SK-N-SH (cell line): ENCODE data around the gene TBC1D9B. TPM values are rescaled to one million over a fixed set of nuclear protein-coding genes. Genes with fewer than 3 reads are reported as not detected.

ENCODE experiments used
- CTCF ChIA-PET: fragments of 300-600, 350-600 bp; formaldehyde crosslinking; extraction: SDS; loops from one replicate; lab custom pipeline; 2021; lab: Yijun Ruan, JAX
- POLR2A ChIA-PET: fragments of 350-600 bp; sonication (Branson Sonifier 250); formaldehyde crosslinking; extraction: SDS; loops from one replicate; lab custom pipeline; 2020; ENCODE audit warnings: antibody characterized with exemption, inconsistent platforms; lab: Yijun Ruan, JAX
- DNase-seq: peaks from one replicate; pipeline ENCODE4 v3.0.0; 2012
- H2AFZ ChIP-seq: fragments of 200-600 bp; sonication (generic); 2 replicates; pipeline ENCODE4 v1.8.1; 2016; ENCODE audit warnings: antibody characterized with exemption, mild to moderate bottlenecking, low read depth
- H3F3A ChIP-seq: fragments of 200-600 bp; sonication (generic); replicated peaks from 2 replicates; pipeline ENCODE3; 2016; ENCODE audit warnings: antibody characterized with exemption, mild to moderate bottlenecking; ENCODE audit not compliant: insufficient read depth
- H3K27ac ChIP-seq, 2 experiments: fragments of 200-500 bp in 1 of 2; fragments of 200-600 bp in 1 of 2; sonication (Bioruptor generic) in 1 of 2; sonication (generic), shearing (Covaris generic) in 1 of 2; 2 replicates each; pipeline versions ENCODE4 v1.5.1 to v1.6.1; 2014 to 2016; ENCODE audit warnings: low read depth in 2 of 2, inconsistent platforms in 1 of 2, low read length in 1 of 2, mild to moderate bottlenecking in 1 of 2, mixed read lengths in 1 of 2
- H3K27me3 ChIP-seq: fragments of 200-600 bp; sonication (generic), shearing (Covaris generic); 2 replicates; pipeline ENCODE4 v1.6.1; 2016; ENCODE audit warnings: mixed run types; ENCODE audit not compliant: insufficient read depth
- H3K36me3 ChIP-seq, 2 experiments: fragments of 200-500 bp in 1 of 2; fragments of 200-600 bp in 1 of 2; sonication (Bioruptor generic) in 1 of 2; sonication (generic) in 1 of 2; replicated peaks in 1 of 2; 2 replicates each; pipeline versions ENCODE3 to v1.5.1; 2014 to 2016; ENCODE audit warnings: low read length in 1 of 2, mild to moderate bottlenecking in 1 of 2; ENCODE audit not compliant: insufficient read depth in 2 of 2, control insufficient read depth in 1 of 2
- H3K4me1 ChIP-seq, 2 experiments: fragments of 200-500 bp in 1 of 2; fragments of 200-600 bp in 1 of 2; sonication (Bioruptor generic) in 1 of 2; sonication (generic), shearing (Covaris generic) in 1 of 2; 2 replicates each; pipeline versions ENCODE4 v1.5.1 to v1.6.1; 2014 to 2016; ENCODE audit warnings: low read depth in 1 of 2, low read length in 1 of 2, mixed run types in 1 of 2; ENCODE audit not compliant: insufficient read depth in 2 of 2, control insufficient read depth in 1 of 2
- H3K4me2 ChIP-seq: fragments of 200-600 bp; sonication (generic), shearing (Covaris generic); 2 replicates; pipeline ENCODE4 v1.6.1; 2017; ENCODE audit warnings: mixed run types
- H3K4me3 ChIP-seq, 2 experiments: fragments of 200-500 bp in 1 of 2; fragments of 200-600 bp in 1 of 2; sonication (Bioruptor generic) in 1 of 2; sonication (generic), shearing (Covaris generic) in 1 of 2; 2 replicates each; pipeline versions ENCODE4 v1.5.1 to v1.8.1; 2014 to 2016; ENCODE audit warnings: low read depth in 2 of 2, inconsistent platforms in 1 of 2, low read length in 1 of 2, mild to moderate bottlenecking in 1 of 2, mixed read lengths in 1 of 2, moderate library complexity in 1 of 2
- H3K79me2 ChIP-seq: fragments of 200-600 bp; sonication (generic); 2 replicates; pipeline ENCODE4 v1.8.1; 2017; ENCODE audit warnings: mild to moderate bottlenecking; ENCODE audit not compliant: insufficient read depth
- H3K9ac ChIP-seq: fragments of 200-600 bp; sonication (generic); 2 replicates; pipeline ENCODE4 v1.6.1; 2017; ENCODE audit warnings: mixed run types
- H3K9me2 ChIP-seq: fragments of 200-600 bp; sonication (generic); 2 replicates; pipeline ENCODE4 v1.6.1; 2017; ENCODE audit warnings: mixed run types
- H3K9me3 ChIP-seq: fragments of 200-600 bp; sonication (generic); 2 replicates; pipeline ENCODE4 v1.6.1; 2017; ENCODE audit warnings: mixed run types, mild to moderate bottlenecking, moderate library complexity
- H4K20me1 ChIP-seq: fragments of 200-600 bp; sonication (generic); 2 replicates; pipeline ENCODE4 v1.6.1; 2017; ENCODE audit warnings: mild to moderate bottlenecking, mixed run types; ENCODE audit not compliant: insufficient read depth
- EP300 ChIP-seq, 2 experiments: IDR thresholded peaks; 2 replicates each; pipeline versions ENCODE4 v1.4.0 to v1.6.1; 2012; ENCODE audit warnings: borderline replicate concordance in 1 of 2, low read depth in 1 of 2, low read length in 1 of 2
- EZH2phosphoT487 ChIP-seq: fragments of 200-600 bp; sonication (generic); IDR thresholded peaks from 2 replicates; pipeline ENCODE4 v1.6.1; 2017; ENCODE audit warnings: low read depth, mixed run types, mild to moderate bottlenecking, antibody characterized with exemption, moderate library complexity, borderline replicate concordance
- FOXJ3 ChIP-seq: sonication (generic); formaldehyde crosslinking; IDR thresholded peaks from 2 replicates; pipeline ENCODE4 v1.5.1; 2020; ENCODE audit warnings: mild to moderate bottlenecking, missing genetic modification reagents
- GABPA ChIP-seq: IDR thresholded peaks from 2 replicates; pipeline ENCODE4 v1.4.0; 2012; ENCODE audit warnings: low read depth, mild to moderate bottlenecking
- MXI1 ChIP-seq: IDR thresholded peaks from 2 replicates; pipeline ENCODE4 v1.6.1; 2012; ENCODE audit warnings: mild to moderate bottlenecking, low read depth, low read length, improper control_type of control experiment
- RCOR1 ChIP-seq: fragments of 150-350 bp; IDR thresholded peaks from 2 replicates; pipeline ENCODE4 v1.6.1; 2017; ENCODE audit warnings: antibody characterized with exemption, low read length
- RFX5 ChIP-seq: IDR thresholded peaks from 2 replicates; pipeline ENCODE4 v1.6.1; 2012; ENCODE audit warnings: mild to moderate bottlenecking, improper control_type of control experiment, low read length
- RXRA ChIP-seq: IDR thresholded peaks from 2 replicates; pipeline ENCODE4 v1.4.0; 2012; ENCODE audit warnings: low read depth, mild to moderate bottlenecking, borderline replicate concordance
- SIN3A ChIP-seq: IDR thresholded peaks from 2 replicates; pipeline ENCODE4 v1.6.1; 2012; ENCODE audit warnings: low read depth, mild to moderate bottlenecking, low read length, moderate library complexity, borderline replicate concordance
- TAF1 ChIP-seq: IDR thresholded peaks from 2 replicates; pipeline ENCODE4 v1.6.1; 2012; ENCODE audit warnings: low read depth, mild to moderate bottlenecking, low read length, moderate library complexity, borderline replicate concordance
- WGBS: methylation state at CpG from one replicate; pipeline ENCODE4 v1.1.6; 2017; ENCODE audit warnings: low lambda C conversion rate; 5-methylcytosine and 5-hydroxymethylcytosine counted together
- polyA plus RNA-seq, 3 experiments: library from polyadenylated mRNA; depleted of rRNA; stranded (reverse); fragments of >200 nt; gene quantifications; 2 replicates each; pipeline ENCODE4 v1.2.3, GENCODE V29; 2012
- TF ChIP-seq, protein P1 (sequence below): IDR thresholded peaks from 2 replicates; pipeline ENCODE4; 2012
- TF ChIP-seq, protein P2 (sequence below): IDR thresholded peaks from 2 replicates; pipeline ENCODE4 v1.6.1; 2012; ENCODE audit warnings: mild to moderate bottlenecking, low read depth, low read length, moderate library complexity
- TF ChIP-seq, protein P3 (sequence below): fragments of 200-600 bp; sonication (generic); IDR thresholded peaks from 2 replicates; pipeline ENCODE4 v1.6.1; 2017; ENCODE audit warnings: antibody characterized with exemption, mild to moderate bottlenecking, moderate library complexity
- TF ChIP-seq, protein P4 (sequence below): IDR thresholded peaks from 2 replicates; pipeline ENCODE4 v1.4.0; 2012; ENCODE audit warnings: low read depth, borderline replicate concordance

Gene TBC1D9B
- polyA plus RNA-seq, 1 of the 3 experiments (the other 2 are of a cell fraction), result 75.6 TPM

DNA sequence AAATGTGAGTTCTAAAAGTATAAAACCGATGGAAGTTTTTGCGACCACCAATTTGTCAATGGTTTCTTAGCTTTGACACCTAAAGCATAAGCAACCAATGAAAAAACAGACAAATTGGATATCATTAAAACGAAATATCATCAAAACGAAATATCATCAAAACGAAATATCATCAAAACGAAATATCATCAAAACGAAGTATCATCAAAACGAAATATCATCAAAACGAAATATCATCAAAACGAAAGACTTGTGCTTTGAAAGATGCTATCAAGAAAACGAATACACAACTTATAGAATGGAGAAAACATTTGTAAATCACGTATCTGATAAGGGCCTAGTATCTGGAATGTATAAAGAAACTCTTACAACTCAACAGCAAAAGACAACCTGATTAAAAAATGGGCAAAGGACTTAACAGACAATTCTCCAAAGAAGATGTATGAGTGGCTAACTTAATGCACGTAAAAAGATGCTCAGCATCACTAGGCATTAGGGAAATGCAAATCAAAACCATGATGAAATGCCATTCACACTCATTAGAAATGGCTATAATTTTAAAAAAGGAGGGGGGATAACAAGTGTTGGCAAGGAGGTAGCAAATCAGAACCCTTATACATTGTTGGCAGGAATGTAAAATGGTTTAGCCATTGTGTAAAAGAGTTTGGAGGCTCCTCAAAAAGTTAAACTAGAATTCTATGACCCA lies 29.4 kb upstream of the TBC1D9B start (continued):
- TF ChIP-seq FOXJ3 (CRISPR knock-in tag), result no peak
- TF ChIP-seq MXI1, result no peak

DNA sequence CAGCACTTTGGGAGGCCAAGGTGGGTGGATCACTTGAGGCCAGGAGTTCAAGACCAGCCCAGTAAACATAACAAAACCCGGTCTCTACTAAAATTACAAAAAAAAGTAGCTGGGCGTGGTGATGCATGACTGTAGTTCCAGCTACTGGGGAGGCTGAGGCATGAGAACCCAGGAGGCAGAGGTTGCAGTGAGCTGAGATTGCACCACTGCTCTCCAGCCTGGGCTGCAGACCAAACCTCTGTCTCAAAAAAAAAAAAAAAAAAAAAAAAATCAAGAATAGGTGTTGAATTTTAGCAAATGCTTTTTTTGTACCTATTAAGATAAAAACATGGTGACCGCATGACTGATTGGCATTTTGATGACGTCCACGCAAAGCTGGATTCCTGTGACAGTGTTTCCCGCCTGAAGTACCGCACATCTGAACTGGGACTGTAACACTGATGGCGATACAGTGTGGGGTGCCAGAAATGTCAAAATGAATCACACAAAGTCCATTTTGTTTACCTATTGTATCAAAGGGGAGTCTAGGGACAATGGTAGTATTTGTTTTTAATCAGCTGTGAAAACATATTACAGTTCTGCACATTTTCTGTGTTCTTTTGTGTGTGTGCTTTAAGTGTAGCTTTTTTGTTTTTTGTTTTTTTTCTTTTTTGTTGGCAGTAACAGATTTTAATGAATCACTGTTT lies 23.2 kb upstream of the TBC1D9B start:
- Histone ChIP-seq H3K27me3 (no peaks in the 10 kb centered on the region), H3K4me2 (no peak overlapping the region), H3K4me1 (no peaks in the 10 kb centered on the region), H3F3A (no peaks in the 10 kb centered on the region), H3K9ac (no peak overlapping the region), H3K36me3 (no peaks in the 10 kb centered on the region), H3K27ac (no peak overlapping the region), H2AFZ (no peak overlapping the region), H3K79me2 (no peaks in the 10 kb centered on the region), H4K20me1 (no peaks in the 10 kb centered on the region), H3K9me2 (no peaks in the 10 kb centered on the region), H3K4me3 (no peak overlapping the region), H3K9me3 (no peaks in the 10 kb centered on the region)
- DNase-seq, result no peak
- ChIA-PET POLR2A (no interaction called here), CTCF (interaction anchor here (1.1 kb wide), 1 partner anchor 24 kb away, joined by 3 read pairs; no protein-coding TSS in a partner anchor)
- WGBS, result 86% methylated on average over 8 of the region's 8 CpGs
- TF ChIP-seq, protein P1, sequence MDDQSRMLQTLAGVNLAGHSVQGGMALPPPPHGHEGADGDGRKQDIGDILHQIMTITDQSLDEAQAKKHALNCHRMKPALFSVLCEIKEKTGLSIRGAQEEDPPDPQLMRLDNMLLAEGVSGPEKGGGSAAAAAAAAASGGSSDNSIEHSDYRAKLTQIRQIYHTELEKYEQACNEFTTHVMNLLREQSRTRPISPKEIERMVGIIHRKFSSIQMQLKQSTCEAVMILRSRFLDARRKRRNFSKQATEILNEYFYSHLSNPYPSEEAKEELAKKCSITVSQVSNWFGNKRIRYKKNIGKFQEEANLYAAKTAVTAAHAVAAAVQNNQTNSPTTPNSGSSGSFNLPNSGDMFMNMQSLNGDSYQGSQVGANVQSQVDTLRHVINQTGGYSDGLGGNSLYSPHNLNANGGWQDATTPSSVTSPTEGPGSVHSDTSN, result no peak

DNA sequence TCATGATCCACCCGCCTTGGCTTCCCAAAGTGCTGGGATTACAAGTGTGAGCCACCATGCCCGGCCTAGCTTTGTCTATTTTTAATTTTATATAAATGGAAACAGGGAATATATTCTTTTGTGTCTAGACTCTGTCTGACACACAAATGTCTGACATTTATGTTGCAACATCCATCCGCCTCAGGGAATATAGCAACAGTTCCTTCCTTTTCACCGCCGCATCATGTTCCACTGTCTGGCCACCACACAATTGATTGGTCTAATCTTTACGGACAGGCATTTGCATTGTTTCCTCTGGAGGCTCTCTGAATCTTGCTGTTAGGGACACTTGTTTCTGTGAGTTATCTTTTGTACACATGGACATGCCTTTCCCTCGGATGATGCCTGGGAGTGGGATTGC lies 20.1 kb upstream of the TBC1D9B start:
- no peaks in the 10 kb centered on the region for H3K4me1 ChIP-seq
- no peak overlapping the region for H3K4me2 ChIP-seq
- H3K79me2 ChIP-seq, result no peaks in the 10 kb centered on the region
- POLR2A ChIA-PET, result no interaction called here
- 80% methylated on average over 7 of the region's 7 CpGs for WGBS
- H3K27me3 ChIP-seq, result no peaks in the 10 kb centered on the region
- CTCF ChIA-PET, result no interaction called here
- no peaks in the 10 kb centered on the region for H3K9me3 ChIP-seq
- H2AFZ ChIP-seq, result no peak overlapping the region
- no peak for DNase-seq
- H3K4me3 ChIP-seq, result no peak overlapping the region
- no peak overlapping the region for H3K9ac ChIP-seq
- no peaks in the 10 kb centered on the region for H3F3A ChIP-seq
- no peak overlapping the region for H3K27ac ChIP-seq
- no peaks in the 10 kb centered on the region for H3K9me2 ChIP-seq
- H4K20me1 ChIP-seq, result no peaks in the 10 kb centered on the region
- no peaks in the 10 kb centered on the region for H3K36me3 ChIP-seq
- no peak for TF ChIP-seq RXRA
- no peak for TF ChIP-seq EZH2phosphoT487
- TF ChIP-seq MXI1, result no peak
- TF ChIP-seq, protein P2, sequence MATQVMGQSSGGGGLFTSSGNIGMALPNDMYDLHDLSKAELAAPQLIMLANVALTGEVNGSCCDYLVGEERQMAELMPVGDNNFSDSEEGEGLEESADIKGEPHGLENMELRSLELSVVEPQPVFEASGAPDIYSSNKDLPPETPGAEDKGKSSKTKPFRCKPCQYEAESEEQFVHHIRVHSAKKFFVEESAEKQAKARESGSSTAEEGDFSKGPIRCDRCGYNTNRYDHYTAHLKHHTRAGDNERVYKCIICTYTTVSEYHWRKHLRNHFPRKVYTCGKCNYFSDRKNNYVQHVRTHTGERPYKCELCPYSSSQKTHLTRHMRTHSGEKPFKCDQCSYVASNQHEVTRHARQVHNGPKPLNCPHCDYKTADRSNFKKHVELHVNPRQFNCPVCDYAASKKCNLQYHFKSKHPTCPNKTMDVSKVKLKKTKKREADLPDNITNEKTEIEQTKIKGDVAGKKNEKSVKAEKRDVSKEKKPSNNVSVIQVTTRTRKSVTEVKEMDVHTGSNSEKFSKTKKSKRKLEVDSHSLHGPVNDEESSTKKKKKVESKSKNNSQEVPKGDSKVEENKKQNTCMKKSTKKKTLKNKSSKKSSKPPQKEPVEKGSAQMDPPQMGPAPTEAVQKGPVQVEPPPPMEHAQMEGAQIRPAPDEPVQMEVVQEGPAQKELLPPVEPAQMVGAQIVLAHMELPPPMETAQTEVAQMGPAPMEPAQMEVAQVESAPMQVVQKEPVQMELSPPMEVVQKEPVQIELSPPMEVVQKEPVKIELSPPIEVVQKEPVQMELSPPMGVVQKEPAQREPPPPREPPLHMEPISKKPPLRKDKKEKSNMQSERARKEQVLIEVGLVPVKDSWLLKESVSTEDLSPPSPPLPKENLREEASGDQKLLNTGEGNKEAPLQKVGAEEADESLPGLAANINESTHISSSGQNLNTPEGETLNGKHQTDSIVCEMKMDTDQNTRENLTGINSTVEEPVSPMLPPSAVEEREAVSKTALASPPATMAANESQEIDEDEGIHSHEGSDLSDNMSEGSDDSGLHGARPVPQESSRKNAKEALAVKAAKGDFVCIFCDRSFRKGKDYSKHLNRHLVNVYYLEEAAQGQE, result no peak
- no peak for TF ChIP-seq TAF1
- TF ChIP-seq EP300 (IDR thresholded peaks at IDR 0.05; ENCODE audit: borderline replicate concordance in 1 of 2, low read depth in 1 of 2, low read length in 1 of 2), result no peak
- no peak for TF ChIP-seq RFX5
- no peak for TF ChIP-seq GABPA
- no peak for TF ChIP-seq RCOR1
- no peak for TF ChIP-seq SIN3A
- TF ChIP-seq, protein P3, sequence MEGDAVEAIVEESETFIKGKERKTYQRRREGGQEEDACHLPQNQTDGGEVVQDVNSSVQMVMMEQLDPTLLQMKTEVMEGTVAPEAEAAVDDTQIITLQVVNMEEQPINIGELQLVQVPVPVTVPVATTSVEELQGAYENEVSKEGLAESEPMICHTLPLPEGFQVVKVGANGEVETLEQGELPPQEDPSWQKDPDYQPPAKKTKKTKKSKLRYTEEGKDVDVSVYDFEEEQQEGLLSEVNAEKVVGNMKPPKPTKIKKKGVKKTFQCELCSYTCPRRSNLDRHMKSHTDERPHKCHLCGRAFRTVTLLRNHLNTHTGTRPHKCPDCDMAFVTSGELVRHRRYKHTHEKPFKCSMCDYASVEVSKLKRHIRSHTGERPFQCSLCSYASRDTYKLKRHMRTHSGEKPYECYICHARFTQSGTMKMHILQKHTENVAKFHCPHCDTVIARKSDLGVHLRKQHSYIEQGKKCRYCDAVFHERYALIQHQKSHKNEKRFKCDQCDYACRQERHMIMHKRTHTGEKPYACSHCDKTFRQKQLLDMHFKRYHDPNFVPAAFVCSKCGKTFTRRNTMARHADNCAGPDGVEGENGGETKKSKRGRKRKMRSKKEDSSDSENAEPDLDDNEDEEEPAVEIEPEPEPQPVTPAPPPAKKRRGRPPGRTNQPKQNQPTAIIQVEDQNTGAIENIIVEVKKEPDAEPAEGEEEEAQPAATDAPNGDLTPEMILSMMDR, result no peak
- TF ChIP-seq, protein P4, sequence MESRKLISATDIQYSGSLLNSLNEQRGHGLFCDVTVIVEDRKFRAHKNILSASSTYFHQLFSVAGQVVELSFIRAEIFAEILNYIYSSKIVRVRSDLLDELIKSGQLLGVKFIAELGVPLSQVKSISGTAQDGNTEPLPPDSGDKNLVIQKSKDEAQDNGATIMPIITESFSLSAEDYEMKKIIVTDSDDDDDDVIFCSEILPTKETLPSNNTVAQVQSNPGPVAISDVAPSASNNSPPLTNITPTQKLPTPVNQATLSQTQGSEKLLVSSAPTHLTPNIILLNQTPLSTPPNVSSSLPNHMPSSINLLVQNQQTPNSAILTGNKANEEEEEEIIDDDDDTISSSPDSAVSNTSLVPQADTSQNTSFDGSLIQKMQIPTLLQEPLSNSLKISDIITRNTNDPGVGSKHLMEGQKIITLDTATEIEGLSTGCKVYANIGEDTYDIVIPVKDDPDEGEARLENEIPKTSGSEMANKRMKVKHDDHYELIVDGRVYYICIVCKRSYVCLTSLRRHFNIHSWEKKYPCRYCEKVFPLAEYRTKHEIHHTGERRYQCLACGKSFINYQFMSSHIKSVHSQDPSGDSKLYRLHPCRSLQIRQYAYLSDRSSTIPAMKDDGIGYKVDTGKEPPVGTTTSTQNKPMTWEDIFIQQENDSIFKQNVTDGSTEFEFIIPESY, result no peak
